ENCODE results near the gene UPK3B.
A peak's percentile ranks its signal among the peaks of the same experiment; 100 is the strongest.
"Not testable (repeated sequence)": the region's sequence is repeated elsewhere in the genome, so short reads cannot be mapped to it uniquely, and the experiment has no call there.

Gene UPK3B

DNA sequence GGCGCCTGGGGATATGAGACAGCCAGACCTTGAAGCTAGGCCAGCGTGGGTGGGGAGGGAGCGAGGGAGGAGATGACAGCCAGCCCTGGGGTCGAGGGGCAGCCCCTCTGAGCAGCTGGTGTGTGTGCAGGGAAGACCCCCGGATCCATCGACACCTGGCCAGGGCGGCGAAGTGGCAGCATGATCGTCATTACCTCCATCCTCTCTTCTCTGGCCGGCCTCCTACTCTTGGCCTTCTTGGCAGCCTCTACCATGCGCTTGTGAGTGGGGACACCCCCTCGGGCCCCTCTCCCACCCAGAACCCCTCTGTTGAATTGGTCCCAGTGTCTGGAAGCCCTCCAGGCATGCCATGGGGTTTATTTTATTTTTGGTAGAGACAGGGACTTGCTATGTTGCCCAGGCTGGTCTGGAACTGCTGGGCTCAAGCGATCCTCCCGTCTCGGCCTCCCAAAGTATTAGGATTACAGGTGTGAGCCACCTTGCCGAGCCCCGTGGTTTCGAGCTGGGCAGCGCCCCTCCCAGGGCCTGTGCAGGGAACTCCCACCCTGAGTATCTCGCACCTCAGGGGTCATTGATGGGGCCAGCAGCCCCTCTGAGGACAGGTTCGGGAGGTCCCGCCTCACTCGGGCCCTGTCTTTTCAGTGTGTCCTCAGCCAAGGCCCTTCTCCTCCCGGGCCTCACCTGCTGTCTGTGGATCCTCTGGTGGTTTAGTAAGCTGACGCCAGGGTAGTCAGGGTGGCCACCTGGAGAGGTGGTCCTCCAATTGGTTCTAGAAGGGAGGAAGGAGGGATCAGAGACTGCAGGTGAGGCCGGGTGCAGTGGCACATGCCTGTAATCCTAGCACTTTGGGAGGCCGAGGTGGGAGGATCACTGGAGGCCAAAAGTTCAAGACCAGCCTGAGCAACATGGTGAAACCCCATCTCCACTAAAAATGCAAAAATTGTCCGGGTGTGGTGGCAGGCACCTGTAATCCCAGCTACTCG is 3.8 kb downstream of the UPK3B start:
- DNase-seq (ENCODE audit: low read depth in 2 of 2), result no peak

DNA sequence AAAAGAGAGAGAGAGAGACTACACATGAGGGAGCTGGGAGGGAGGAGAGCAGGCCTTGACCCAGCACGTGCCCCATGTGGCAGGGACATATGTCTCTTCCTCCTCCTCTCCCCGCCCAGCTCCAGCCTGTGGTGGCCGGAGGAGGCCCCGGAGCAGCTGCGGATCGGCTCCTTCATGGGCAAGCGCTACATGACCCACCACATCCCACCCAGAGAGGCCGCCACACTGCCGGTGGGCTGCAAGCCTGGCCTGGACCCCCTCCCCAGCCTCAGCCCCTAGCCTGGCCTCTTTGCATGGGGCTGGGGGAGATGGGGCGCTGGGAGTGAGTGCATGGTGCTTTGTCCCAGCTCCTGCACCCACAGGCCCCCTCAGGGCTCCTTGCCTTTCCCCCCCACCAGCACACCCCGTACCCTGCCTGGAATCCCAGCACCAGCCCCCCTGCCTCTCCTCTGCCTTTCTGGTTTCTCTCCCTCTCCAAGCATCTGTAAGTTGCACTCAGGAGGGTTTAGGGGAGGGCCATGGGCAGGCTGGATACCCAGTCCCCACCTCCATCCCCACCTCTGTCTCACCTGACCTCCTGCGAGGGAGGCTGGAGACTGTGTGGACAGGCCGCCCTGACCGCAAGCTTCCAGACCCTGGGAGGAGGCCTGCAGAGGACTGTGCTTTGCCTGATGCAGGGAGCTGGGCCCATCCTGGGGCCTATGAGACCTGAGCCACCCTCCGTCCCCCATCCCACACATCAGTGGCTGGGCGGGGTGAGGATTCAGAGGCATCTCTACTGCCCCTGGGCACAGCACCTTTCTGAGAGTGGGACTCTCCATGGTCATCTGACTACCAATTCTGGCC is 4.8 kb downstream of the UPK3B start:
- no peak for DNase-seq (ENCODE audit: low read depth in 2 of 2)

DNA sequence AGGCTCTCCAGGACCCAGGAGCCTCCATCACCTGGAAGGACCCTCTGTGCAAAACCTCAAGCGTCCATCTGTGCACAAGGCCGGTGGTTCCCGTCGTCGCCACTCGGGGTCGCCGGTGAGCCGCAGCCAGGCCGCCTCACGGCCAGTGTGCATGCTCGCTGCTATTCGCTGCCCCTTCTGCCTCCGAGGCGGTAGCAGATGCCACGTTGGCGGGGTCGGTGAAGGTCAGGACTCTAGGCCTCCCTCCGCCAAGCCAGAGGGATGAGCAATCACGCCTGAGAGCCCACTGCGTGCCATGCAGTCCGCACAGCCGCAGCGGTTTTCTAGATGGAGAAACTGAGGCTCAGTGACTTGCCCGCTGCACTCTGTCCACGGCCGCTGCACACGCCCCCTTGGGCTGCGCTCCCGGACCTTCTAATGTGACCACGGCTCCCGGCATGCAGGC is 5.7 kb downstream of the UPK3B start:
- DNase-seq (ENCODE audit: low read depth in 2 of 2), result peak in 1 of 2 experiments; percentile 3

DNA sequence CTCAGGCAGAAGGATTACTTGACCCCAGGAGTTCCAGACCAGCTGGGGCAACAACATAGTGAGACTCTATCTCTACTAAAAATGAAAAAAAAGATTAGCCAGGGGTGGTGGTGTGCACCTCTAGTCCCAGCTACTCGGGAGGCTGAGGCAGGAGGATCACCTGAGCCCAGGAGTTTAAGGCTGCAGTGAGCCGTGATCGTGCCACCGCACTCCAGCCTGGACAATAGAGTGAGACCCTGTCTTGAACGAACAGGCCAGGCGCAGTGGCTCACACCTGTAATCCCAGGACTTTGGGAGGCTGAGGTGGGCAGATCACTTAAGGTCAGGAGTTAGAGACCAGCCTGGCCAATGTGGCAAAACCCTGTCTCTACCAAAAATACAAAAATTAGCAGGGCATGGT is 6.6 kb downstream of the UPK3B start:
- not testable (repeated sequence) for DNase-seq (ENCODE audit: low read depth in 2 of 2)

DNA sequence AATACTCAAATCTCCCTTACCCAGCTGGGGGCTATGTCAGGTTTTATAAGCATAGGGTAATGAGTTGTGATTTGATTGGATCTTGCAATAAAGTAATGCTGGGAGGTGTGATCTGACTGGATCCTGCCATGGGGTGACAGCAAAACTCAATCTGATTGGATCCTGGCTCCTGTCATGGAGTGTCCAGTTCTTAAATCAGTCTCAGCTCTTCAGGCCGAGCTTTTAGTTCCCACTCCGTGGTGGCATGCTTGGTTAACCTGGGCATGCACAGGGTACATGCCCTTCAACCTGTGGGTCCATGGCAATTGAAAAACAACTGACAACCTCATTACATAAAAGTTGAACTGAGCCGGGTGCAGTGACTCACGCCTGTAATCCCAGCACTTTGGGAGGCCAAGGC is 15.8 kb downstream of the UPK3B start:
- not testable (repeated sequence) for DNase-seq (ENCODE audit: low read depth in 2 of 2)

DNA sequence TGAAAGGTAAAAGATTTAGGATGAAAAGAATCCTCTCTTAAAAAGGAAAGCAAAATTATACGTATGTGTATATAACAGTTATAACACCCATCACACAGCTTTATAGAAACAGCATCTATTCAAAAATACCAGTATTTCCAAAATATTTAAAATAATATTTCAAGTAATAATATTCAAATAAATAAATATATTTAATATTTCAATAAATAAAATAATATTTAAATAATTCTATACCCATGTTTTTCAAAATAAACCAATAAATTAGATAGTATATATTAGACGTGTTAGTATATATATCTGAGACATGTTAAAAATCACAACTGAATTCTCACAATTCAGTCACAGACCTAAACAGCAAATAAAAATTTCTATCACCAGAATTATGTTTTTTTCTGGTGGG is 21.3 kb downstream of the UPK3B start:
- not testable (repeated sequence) for DNase-seq (ENCODE audit: low read depth in 2 of 2)

DNA sequence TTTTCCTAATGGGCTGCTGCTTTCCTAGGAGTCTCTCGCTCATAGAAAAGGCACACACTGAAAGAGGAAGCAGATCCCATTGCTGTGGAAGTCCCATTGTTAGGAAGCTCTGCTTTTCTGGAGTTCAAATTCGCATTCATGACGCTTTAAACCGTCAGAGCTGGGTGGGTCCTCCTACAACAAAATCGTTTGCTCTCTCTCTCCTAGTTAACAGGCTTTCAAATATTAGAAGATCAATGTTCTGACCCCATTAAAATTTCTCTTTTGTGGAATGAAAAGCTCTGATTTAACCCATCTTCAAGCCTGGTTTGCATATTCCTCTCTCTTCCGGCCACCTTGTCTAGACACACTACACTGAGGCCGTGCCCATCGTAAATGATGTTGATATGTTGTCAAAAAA is 32.8 kb downstream of the UPK3B start, which contains the start of gene SPDYE16:
TSS of gene SPDYE16 (minus strand) at position 101 of the 400 bp plus-strand sequence. CDS start 1,838 bp downstream, outside the sequence.
- not testable (repeated sequence) for DNase-seq (ENCODE audit: low read depth in 2 of 2)

DNA sequence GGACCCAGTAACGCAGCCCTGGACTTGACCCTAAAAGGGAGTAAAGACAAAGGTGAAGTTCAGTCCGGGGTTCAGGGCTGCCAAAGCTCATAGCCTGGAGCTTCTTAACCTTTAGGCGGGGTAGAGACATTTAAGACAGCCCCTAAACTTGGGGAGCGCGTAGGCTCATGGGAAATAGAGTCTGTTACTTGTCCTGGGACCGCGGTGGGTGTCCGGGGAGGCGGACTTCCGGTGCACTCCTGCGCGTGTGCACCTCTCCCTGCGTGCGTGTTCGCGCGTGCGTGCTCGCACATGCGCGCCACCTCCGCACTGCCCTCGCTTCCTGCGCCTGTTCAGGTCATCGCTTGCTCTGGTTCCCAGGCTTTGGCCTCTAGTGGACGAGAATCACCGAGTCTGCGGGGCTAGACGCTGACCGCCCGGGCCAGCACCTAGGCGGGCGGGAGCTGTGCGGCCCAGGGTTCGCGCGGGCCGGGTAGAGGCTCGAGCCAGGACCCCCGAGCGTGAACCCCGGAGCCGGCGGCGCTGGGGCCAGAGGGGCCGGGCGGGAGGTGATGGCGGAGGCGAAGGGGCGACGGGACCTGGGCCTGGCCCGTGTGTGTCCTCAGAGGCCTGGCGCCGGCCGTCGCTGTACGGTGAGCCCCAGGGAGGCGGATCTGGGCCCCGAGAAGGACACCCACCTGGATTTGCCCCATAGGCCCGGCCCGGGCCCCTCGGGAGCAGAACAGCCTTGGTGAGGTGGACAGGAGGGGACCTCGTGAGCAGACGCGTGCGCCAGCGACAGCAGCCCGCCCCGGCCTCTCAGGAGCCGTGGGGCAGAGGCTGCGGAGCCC is 38.9 kb downstream of the UPK3B start:
- DNase-seq (ENCODE audit: low read depth in 2 of 2), result peak; percentile 66 to 68

DNA sequence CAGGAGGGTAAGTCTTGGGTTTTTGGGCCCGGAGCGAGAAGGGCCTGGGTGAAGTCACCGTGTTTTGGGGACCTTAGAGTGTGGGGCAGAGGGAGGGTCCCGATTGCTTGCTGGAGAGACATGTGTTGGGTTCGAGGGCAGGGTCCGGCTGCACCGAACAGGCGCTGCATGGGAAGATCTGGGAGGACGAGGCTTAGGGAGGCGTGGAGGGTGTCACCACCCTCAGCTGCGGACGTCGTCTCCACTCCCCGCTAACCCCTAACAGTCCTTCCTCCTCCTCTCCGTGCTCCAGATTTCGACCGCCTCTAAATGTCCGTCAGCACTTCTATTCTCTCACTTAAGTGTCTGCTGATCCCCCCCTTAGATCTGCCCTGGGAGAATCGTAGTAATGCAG is 39.5 kb downstream of the UPK3B start:
- not testable (repeated sequence) for DNase-seq (ENCODE audit: low read depth in 2 of 2)

DNA sequence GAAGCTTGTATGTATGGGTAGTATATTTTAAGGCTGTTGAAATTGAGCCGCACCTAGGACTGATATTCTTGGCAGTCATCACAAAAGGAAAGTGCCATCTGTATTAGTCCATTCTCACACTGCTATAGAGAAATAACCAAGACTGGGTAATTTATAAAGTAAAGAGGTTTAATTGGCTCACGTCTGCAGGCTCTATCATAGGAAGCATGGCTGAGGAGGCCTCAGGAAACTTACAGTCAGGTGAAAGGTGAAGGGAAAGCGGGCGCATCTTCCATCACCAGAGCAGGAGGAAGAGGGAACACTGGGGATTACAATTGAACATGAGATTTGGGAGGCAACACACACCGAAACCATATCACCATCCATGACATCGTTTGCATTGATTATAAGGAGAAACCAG is 41.6 kb downstream of the UPK3B start:
- not testable (repeated sequence) for DNase-seq (ENCODE audit: low read depth in 2 of 2)

DNA sequence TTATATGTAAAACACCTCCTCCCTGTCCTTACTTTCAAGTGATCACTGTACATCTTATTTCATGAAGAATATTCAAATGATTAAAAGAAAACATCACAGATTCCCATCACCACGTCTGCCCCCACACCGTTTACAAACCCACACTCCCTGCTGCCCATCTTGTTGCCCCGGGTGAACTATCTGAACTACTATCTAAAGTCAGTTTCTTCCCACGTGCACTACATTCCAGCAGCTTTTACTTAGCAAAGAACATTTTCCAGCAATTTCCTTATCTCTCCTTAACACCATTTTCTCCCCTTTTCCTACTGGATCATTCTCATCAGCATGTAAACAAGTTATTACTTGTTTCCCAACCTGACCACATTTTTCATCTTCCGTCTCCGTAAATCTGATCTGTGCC is 49.3 kb downstream of the UPK3B start:
- not testable (repeated sequence) for DNase-seq (ENCODE audit: low read depth in 2 of 2)

DNA sequence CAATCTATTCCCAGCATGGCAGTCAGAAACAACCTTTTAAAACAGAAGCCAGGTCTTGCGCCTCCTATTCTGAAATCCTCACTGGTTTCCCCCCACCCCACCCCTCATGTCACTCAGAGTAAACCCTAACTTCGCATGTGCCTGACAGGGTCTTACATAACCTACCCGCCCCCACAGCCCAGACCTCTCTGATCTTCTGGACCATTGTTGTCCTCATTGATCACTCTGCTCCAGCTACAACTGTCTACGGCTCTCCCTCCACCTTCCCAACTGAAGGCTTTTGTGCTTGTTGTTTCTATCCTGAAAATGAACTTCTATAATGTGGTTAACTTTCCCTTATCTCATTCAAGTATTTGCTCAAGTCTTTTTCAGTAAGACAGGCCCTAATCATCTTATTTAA is 49.8 kb downstream of the UPK3B start:
- DNase-seq (ENCODE audit: low read depth in 2 of 2), result not testable (repeated sequence)

DNA sequence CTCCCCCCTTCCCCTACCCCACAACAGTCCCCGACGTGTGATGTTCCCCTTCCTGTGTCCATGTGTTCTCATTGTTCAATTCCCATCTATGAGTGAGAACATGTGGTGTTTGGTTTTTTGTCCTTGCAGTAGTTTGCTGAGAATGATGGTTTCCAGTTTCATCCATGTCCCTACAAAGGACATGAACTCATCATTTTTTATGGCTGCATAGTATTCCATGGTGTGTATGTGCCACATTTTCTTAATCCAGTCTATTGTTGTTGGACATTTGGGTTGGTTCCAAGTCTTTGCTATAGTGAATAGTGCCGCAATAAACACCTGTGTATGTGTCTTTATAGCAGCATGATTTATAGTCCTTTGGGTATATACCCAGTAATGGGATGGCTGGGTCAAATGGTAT is 51.0 kb downstream of the UPK3B start:
- not testable (repeated sequence) for DNase-seq (ENCODE audit: low read depth in 2 of 2)

DNA sequence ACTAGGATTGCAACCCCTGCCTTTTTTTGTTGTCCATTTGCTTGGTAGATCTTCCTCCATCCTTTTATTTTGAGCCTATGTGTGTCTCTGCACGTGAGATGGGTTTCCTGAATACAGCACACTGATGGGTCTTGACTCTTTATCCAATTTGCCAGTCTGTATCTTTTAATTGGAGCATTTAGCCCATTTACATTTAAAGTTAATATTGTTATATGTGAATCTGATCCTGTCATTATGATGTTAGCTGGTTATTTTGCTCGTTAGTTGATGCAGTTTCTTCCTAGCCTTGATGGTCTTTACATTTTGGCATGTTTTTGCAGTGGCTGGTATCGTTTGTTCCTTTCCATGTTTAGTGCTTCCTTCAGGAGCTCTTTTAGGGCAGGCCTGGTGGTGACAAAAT is 54.6 kb downstream of the UPK3B start:
- DNase-seq (ENCODE audit: low read depth in 2 of 2), result not testable (repeated sequence)

Data from fibroblast of skin of left quadriceps (primary cell).